GM12878 (cell line): ENCODE data around the gene NFE2L1. TPM values are rescaled to one million over a fixed set of nuclear protein-coding genes. Genes with fewer than 3 reads are reported as not detected.

ENCODE experiments used
- ATAC-seq: fragments of 200-7000 bp; cut with Tn5 transposase; 3 replicates; pipeline ENCODE4 v1.9.1; 2020; ENCODE audit warnings: mild to moderate bottlenecking, moderate library complexity
- BruUV-seq: library from RNA; stranded (reverse); fragments of 400-500 nt; replicated peaks from 2 replicates; lab custom pipeline; 2021; lab: Mats Ljungman, UMichigan
- CTCF ChIA-PET: fragments of 300-600 bp; sonication (Branson Sonifier 250); formaldehyde crosslinking; extraction: SDS; loops from one replicate; lab custom pipeline; 2021; ENCODE audit warnings: inconsistent platforms; lab: Yijun Ruan, JAX
- POLR2A ChIA-PET: fragments of 350-600 bp; formaldehyde crosslinking; extraction: SDS; loops from one replicate; lab custom pipeline; 2021; ENCODE audit warnings: inconsistent platforms; lab: Charles Lee
- RAD21 ChIA-PET: fragments of 300-600 bp; sonication (Branson Sonifier 250); formaldehyde crosslinking; loops from one replicate; lab custom pipeline; 2023; ENCODE audit warnings: antibody characterized with exemption; ENCODE audit not compliant: unreplicated experiment; lab: Charles Lee
- SMC1A ChIA-PET: fragments of 300-600 bp; sonication (Branson Sonifier 250); formaldehyde crosslinking; loops from one replicate; lab custom pipeline; 2023; ENCODE audit not compliant: unreplicated experiment, uncharacterized antibody; lab: Charles Lee
- DNase-seq: peaks from one replicate; pipeline ENCODE4 v3.0.0-alpha.2; 2011; ENCODE audit warnings: low read depth, low spot score
- FAIRE-seq: peaks from 3 replicates; lab custom pipeline; 2011; peaks lifted over from hg19 to GRCh38; lab: Jason Lieb, UNC
- H2AFZ ChIP-seq: 2 replicates; pipeline ENCODE4 v1.6.0; 2011; ENCODE audit warnings: low read depth, low read length, control low read depth; ENCODE audit not compliant: control insufficient read depth
- H3K27ac ChIP-seq: 2 replicates; pipeline ENCODE4 v1.5.1; 2011; ENCODE audit warnings: control low read depth; ENCODE audit not compliant: control insufficient read depth, insufficient read depth
- H3K27me3 ChIP-seq, 2 experiments: replicated peaks in 1 of 2; 2 replicates each; pipeline versions ENCODE4 v1.6.0 to v1.6.1; 2011; ENCODE audit warnings: low read length in 1 of 2; ENCODE audit not compliant: control insufficient read depth in 2 of 2, insufficient read depth in 2 of 2
- H3K36me3 ChIP-seq, 2 experiments: 2 replicates each; pipeline ENCODE4 v1.5.1; 2011; ENCODE audit warnings: low read length in 1 of 2; ENCODE audit not compliant: control insufficient read depth in 2 of 2, insufficient read depth in 2 of 2
- H3K4me1 ChIP-seq: 2 replicates; pipeline ENCODE4 v1.6.1; 2011; ENCODE audit warnings: mild to moderate bottlenecking, low read length, moderate library complexity, mixed read lengths; ENCODE audit not compliant: control insufficient read depth, insufficient read depth
- H3K4me2 ChIP-seq: 2 replicates; pipeline ENCODE4 v1.6.0; 2011; ENCODE audit warnings: control low read depth; ENCODE audit not compliant: control insufficient read depth, insufficient read depth
- H3K4me3 ChIP-seq: fragments of 200-600 bp; sonication (generic); 2 replicates; pipeline ENCODE4 v1.5.1; 2016
- H3K79me2 ChIP-seq: 2 replicates; pipeline ENCODE4 v1.6.0; 2011; ENCODE audit warnings: low read length; ENCODE audit not compliant: control insufficient read depth, insufficient read depth
- H3K9ac ChIP-seq: 2 replicates; pipeline ENCODE4 v1.8.0; 2011; ENCODE audit warnings: low read length, control low read depth, mixed read lengths; ENCODE audit not compliant: control insufficient read depth, insufficient read depth
- H3K9me3 ChIP-seq: replicated peaks from 3 replicates; pipeline ENCODE4 v1.5.1; 2011; ENCODE audit warnings: mild to moderate bottlenecking, low read length; ENCODE audit not compliant: control insufficient read depth, insufficient read depth
- H4K20me1 ChIP-seq: 2 replicates; pipeline ENCODE4 v1.6.0; 2011; ENCODE audit not compliant: control insufficient read depth, insufficient read depth
- MLLT1 ChIP-seq: fragments of 450-650 bp; IDR thresholded peaks from 2 replicates; pipeline ENCODE4 v1.6.1; 2016; ENCODE audit warnings: mild to moderate bottlenecking
- MXI1 ChIP-seq: fragments of 150-350 bp; IDR thresholded peaks from 2 replicates; pipeline ENCODE4 v1.6.1; 2011; ENCODE audit warnings: low read depth, mild to moderate bottlenecking, inconsistent platforms, low read length, improper control_type of control experiment
- NBN ChIP-seq: fragments of 450-650 bp; IDR thresholded peaks from 2 replicates; pipeline ENCODE4 v1.6.1; 2016
- PAX8 ChIP-seq: fragments of 450-650 bp; IDR thresholded peaks from 2 replicates; pipeline ENCODE4 v1.6.1; 2017; ENCODE audit warnings: mild to moderate bottlenecking, moderate library complexity
- PML ChIP-seq: IDR thresholded peaks from 2 replicates; pipeline ENCODE4 v1.6.1; 2012; ENCODE audit warnings: low read length, inconsistent platforms
- RELA ChIP-seq: fragments of 450-650 bp; IDR thresholded peaks from 2 replicates; pipeline ENCODE4 v1.8.0; 2014; ENCODE audit warnings: borderline replicate concordance; ENCODE audit not compliant: partially characterized antibody
- STAT3 ChIP-seq: IDR thresholded peaks from 2 replicates; pipeline ENCODE4 v1.6.1; 2011; ENCODE audit warnings: low read depth, low read length, improper control_type of control experiment
- ZBED1 ChIP-seq: IDR thresholded peaks from 2 replicates; pipeline ENCODE4 v1.6.1; 2016; ENCODE audit warnings: borderline replicate concordance
- WGBS: methylation state at CpG from one replicate; pipeline ENCODE4 v1.1.6; 2016; ENCODE audit warnings: low lambda C conversion rate; ENCODE audit not compliant: insufficient replicate concordance, insufficient coverage; ENCODE audit errors: missing lambda C conversion rate; 5-methylcytosine and 5-hydroxymethylcytosine counted together
- in situ Hi-C: fragments of 300-500 bp; cut with MboI; formaldehyde crosslinking; loops from 9 replicates; pipeline ENCODE4 v1.14.3; 2018; ENCODE audit warnings: mixed read lengths
- intact Hi-C: fragments of 100-400 bp; cut with micrococcal nuclease; formaldehyde crosslinking; loops from one replicate; pipeline ENCODE4 v1.14.2; 2022; ENCODE audit not compliant: unreplicated experiment
- polyA plus RNA-seq, 11 experiments: library from polyadenylated mRNA; depleted of rRNA in 4 of 11; unstranded in 6 of 11; stranded (reverse) in 5 of 11; fragments of >200 nt; fragmentation: Nextera tagmentation in 4 of 11; fragmentation: Illumina TruSeq in 1 of 11; extraction: Ambion mirVana in 4 of 11; extraction: Trizol in 1 of 11; gene quantifications; 1 replicate in 1 of 11; 2 replicates in 10 of 11; pipeline versions ENCODE4 v1.2.1 to v1.2.3, GENCODE V29; 2011 to 2016; ENCODE audit warnings: inconsistent platforms in 2 of 11, missing spikeins in 2 of 11, low read depth in 1 of 11
- total RNA-seq, 4 experiments: library from RNA; depleted of rRNA in 3 of 4; stranded (reverse); fragments of >200 nt in 3 of 4; fragmentation: Illumina TruSeq in 1 of 4; extraction: Trizol in 1 of 4; gene quantifications; 2 replicates each; pipeline versions ENCODE4 v1.2.1 to v1.2.3, GENCODE V29; 2013 to 2021

NFE2L1 gene
- total and polyA plus RNA-seq, 10 of the 15 experiments (the other 5 are each of a cell fraction or from before 2014, with no cell fraction given) = 3.8 to 104 (median 26.4) TPM

GRCh38 chr17:48100160-48100559 lies 52.0 kb downstream of the NFE2L1 start:
- Histone ChIP-seq H3K4me2 (peak overlapping the region; percentile 87), H3K4me1 (peaks cover 26% of the 10 kb centered on the region), H3K9ac (peak overlapping the region; percentile 76), H3K27me3 (no peaks in the 10 kb centered on the region), H2AFZ (no peak overlapping the region), H3K9me3 (peaks cover 3% of the 10 kb centered on the region; the same call in 2 of the 3 replicates), H4K20me1 (no peaks in the 10 kb centered on the region), H3K79me2 (peaks cover 48% of the 10 kb centered on the region), H3K36me3 (no peaks in the 10 kb centered on the region; a peak in 1 of 4 replicates), H3K27ac (peak overlapping the region; percentile 80), H3K4me3 (peak overlapping the region; percentile 87)
- TF ChIP-seq MLLT1 (peak; percentile 87), PML (no peak)
- intact Hi-C loops (no loop called here), in situ Hi-C loops (no loop called here)
- FAIRE-seq (no peak), DNase-seq (no peak), ATAC-seq (no peak)
- BruUV-seq = no TSS peak
- WGBS = 72% methylated on average over 10 of the region's 10 CpGs
- POLR2A ChIA-PET = interaction anchor here (0.8 to 3.6 kb wide), 3 partner anchors 8 to 13 kb away, joined by 3 to 23 read pairs (median 4); partner anchors contain the start of gene SNX11
- CTCF ChIA-PET = interaction anchor here (1.4 to 33.4 kb wide), 5 partner anchors 9 to 74 kb away, joined by 4 to 525 read pairs (median 32); partner anchors contain the start of gene SNX11
- RAD21 ChIA-PET = interaction anchor here (0.6 to 9.5 kb wide), 4 partner anchors 12 to 43 kb away, joined by 3 to 113 read pairs (median 4); no protein-coding TSS in a partner anchor
- SMC1A ChIA-PET = interaction anchor here (0.6 to 9.5 kb wide), 5 partner anchors 8 to 781 kb away, joined by 3 to 66 read pairs (median 4); partner anchors contain the start of gene SNX11

GRCh38 chr17:48100591-48101011 lies 52.4 kb downstream of the NFE2L1 start:
- H4K20me1 ChIP-seq = no peaks in the 10 kb centered on the region
- peak overlapping the region; percentile 87 for H3K4me2 ChIP-seq
- H3K4me3 ChIP-seq = peak overlapping the region; percentile 87
- ChIA-PET CTCF (interaction anchor here (0.8 to 33.4 kb wide), 6 partner anchors 9 to 74 kb away, joined by 3 to 525 read pairs (median 10); partner anchors contain the start of gene SNX11), SMC1A (interaction anchor here (0.8 to 9.5 kb wide), 3 partner anchors 9 to 15 kb away, joined by 3 to 66 read pairs (median 4); no protein-coding TSS in a partner anchor), POLR2A (interaction anchor here (1.0 to 4.1 kb wide), 5 partner anchors 7 to 159 kb away, joined by 3 to 32 read pairs (median 6); partner anchors contain the start of genes NFE2L1, PNPO and SNX11), RAD21 (interaction anchor here (0.6 to 9.5 kb wide), 6 partner anchors 12 to 75 kb away, joined by 3 to 113 read pairs (median 4); no protein-coding TSS in a partner anchor)
- under 1% methylated on average over 22 of the region's 23 CpGs for WGBS
- H3K4me1 ChIP-seq = peaks cover 26% of the 10 kb centered on the region
- DNase-seq (no peak), FAIRE-seq (no peak), ATAC-seq (no peak)
- peak overlapping the region; percentile 76 for H3K9ac ChIP-seq
- BruUV-seq = no TSS peak
- peaks cover 46% of the 10 kb centered on the region for H3K79me2 ChIP-seq
- no peaks in the 10 kb centered on the region for H3K27me3 ChIP-seq
- TF ChIP-seq PAX8 = no peak
- TF ChIP-seq MXI1 = 0 out of 2 replicates have a peak, but pooled peaks have one; percentile 14
- no peak for TF ChIP-seq ZBED1
- no peak for TF ChIP-seq NBN
- TF ChIP-seq STAT3 = no peak
- no peak for TF ChIP-seq RELA
- H3K9me3 ChIP-seq = peaks cover 3% of the 10 kb centered on the region; the same call in 2 of the 3 replicates
- in situ Hi-C loops (no loop called here), intact Hi-C loops (loop anchor here (1.0 kb wide), 1 partner anchor 10 kb away; no protein-coding TSS in a partner anchor)
- H3K27ac ChIP-seq = peak overlapping the region; percentile 80
- H3K36me3 ChIP-seq = no peaks in the 10 kb centered on the region; a peak in 1 of 4 replicates
- H2AFZ ChIP-seq = peak overlapping the region; percentile 87
